Fibroblast of lung (primary cell): ENCODE results near the gene APOBEC3B.
A peak's percentile ranks its signal among the peaks of the same experiment; 100 is the strongest.

Experiments
- CTCF ChIP-seq, 2 donors: IDR thresholded peaks in 1 of 2; conservative IDR thresholded peaks in 1 of 2; 1 replicate in 1 of 2; 2 replicates in 1 of 2; pipeline ENCODE4 v1.5.1; 2011 to 2012; ENCODE audit warnings: low read length in 2 of 2, control low read depth in 1 of 2, inconsistent platforms in 1 of 2, low read depth in 1 of 2, mild to moderate bottlenecking in 1 of 2
- EZH2 ChIP-seq: IDR thresholded peaks from 2 replicates; pipeline ENCODE4 v1.5.1; 2012; ENCODE audit warnings: low read length, control low read depth, mild to moderate bottlenecking; ENCODE audit errors: missing control alignments

DNA sequence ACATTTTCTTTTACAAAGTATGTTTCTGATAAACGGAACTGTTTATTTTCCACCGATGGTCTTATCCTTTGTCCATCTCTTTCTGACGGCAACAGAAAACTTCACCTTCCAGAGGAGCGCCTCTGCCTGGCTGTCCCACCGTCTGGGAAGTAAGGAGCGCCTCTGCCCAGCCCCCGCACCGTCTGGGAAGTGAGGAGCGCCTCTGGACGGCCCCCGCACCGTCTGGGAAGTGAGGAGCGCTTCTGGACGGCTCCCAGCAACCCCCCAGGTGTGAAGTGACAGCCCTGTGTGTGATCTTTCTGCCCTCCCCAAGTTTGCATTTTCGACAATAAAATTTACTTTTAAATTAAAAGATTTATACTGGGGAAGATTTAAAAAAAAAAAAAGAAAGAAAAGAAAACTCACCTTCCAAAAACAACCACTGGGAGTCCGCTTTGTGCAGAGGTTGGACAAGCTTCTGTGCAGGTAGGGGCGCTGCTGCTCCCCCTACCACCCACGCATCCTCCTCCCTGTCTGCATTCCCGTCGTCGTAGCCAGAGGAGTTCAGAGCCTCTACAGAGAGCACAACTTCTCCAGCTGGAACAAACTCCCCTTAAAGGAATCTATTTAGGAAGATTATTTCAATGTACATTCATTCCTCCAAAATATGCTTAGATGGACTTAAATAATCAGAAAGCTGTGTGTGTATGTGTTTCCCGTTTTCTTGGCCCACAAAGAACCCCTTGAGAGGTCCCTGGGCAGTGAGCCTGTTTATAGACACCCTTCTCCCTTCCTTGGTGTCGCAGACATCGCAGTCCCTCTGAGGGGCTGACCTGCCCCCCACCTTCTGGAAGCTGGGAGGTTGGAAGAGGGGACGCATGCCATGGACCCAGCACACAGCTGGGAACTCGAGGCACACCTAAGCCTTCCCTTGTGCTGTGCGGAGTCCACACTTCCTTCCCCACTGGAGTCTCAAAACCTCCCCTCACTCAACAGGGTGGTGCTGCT lies 849 bp upstream of the APOBEC3B start:
- peak; percentile 11 to 30 for TF ChIP-seq CTCF (conservative IDR thresholded peaks at IDR 0.05 in 1 of 2, IDR thresholded peaks at IDR 0.05 in 1 of 2; ENCODE audit: low read depth in 1 of 2, low read length in 2 of 2)
- TF ChIP-seq EZH2, result no peak
